Measurements from ENCODE around the gene ZFAND3.

ZFAND3 gene

GRCh38 chr6:38134704-38135088 lies 315.2 kb downstream of the ZFAND3 start:
- no peak for DNase-seq (ENCODE audit: low spot score)

DNA sequence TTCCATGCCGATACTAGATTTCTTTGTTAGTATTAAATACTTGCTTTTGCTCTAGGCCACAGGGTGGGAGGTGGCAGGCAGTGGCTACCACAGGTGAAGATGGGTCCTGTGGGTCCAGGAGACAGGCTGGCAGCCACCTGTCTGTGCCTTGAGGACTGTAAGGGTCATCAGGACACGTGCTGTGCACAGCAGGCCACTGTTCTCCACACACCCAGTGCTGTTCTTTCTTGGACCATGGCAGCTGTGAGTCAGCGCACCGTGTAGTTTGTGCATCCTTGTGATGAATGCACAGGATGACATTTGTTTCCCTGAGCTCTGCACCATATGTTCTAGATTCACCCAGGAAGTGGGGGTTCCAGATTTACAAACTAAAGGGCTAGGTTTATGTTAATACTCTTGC lies 317.0 kb downstream of the ZFAND3 start:
- DNase-seq (ENCODE audit: low spot score), result no peak

GRCh38 chr6:38137608-38138265 lies 318.2 kb downstream of the ZFAND3 start:
- no peak for DNase-seq (ENCODE audit: low spot score)

GRCh38 chr6:38138374-38138773 lies 318.8 kb downstream of the ZFAND3 start:
- no peak for DNase-seq (ENCODE audit: low spot score)

GRCh38 chr6:38141085-38141484 lies 321.6 kb downstream of the ZFAND3 start:
- no peak for DNase-seq (ENCODE audit: low spot score)

DNA sequence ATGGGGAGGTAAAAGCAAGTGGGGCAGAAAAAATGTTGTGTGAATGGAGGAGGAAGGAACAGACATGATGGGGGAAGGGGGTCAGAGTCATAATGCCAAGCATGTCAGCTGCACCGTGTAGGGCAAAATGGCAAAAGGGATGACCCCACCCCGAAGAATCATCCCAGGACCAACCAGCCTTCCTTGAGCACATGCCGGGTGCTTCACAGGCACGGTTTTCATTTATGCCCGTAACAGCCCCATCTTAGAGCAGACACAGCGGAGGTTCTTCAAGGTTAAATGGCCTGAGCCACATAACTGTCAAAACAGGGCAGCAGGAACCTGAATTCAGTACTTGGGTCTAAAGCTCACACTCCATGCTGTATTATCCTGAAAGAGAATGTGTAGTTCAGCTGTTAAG lies 322.2 kb downstream of the ZFAND3 start:
- no peak for DNase-seq (ENCODE audit: low spot score)

DNA sequence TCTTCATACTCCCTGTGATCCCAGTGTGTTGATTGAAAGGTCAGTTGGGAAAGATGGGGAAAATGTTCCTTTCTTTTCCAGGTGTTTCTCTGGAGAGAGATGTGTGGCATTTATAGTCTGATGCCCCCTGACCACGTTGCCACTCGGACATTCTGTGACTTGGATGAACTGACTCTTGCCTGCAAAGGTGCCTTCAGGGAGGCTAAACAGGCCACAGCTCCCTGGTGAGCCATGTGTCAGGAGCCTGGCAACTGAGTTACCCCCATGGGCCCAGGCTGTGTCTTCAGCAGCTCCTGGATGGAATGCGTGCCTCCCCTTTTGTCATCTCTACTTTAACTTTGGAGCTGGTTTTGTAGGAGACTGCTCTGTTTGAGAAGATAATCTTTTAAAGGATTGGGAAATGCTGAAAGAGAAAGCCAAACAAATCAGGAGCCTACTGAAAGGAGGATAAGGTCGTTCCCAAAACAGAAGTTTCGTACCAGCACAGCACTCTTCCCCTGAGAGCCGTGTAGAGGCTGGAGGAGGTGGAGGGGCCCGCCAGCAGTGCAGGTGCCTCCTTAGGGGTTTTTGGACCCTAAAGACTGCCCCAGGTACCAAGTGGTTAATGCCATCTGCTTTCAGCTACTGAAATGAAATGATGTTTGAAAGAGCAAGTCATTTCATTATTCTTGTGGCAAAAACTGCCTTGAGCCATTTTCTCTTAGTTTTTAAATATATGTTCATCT lies 322.8 kb downstream of the ZFAND3 start:
- DNase-seq (ENCODE audit: low spot score), result no peak

DNA sequence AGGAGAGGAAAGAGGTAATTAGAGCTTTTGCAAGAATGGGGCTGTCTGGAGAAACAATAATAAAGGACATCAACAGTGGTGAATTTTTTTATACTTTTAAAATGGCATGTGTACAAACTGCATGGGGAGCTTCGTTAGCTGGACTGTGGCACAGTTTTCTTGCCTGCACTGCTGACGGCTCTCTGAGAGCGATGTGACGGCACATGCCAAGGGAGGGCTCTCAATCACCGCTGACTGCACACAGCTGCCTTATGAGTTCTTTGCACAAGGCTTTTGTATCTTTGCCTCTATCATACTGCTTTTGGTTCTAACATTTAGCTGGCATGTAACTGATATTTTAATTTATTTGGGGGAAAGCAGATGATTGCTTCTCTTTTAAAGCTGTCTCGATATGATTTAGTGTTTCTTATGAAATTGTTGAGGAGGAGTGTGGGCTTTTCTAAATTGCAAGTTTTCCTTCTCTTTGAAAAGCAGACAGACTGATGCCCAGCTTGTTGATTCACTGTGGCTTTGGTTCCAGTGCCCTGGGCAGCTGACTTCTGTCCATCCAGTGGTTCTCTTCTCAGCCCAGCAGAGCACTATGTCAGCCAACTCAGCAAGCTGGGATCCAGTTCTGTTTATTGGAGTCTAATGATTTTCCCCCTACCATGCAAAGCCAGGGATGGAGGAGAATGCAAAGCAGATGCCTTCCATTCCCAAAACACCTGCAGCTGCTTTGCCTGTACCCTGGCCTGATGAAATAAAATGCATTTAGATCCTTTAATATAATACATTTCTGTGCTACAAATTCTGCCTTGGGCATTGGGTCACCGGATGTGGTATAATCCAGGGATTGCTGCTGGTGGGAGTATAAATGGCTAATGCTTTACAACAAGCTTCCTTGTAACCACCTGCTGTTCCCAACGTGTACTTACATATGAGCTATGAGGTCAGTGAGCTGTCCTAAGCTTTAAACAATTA lies 323.9 kb downstream of the ZFAND3 start:
- DNase-seq (ENCODE audit: low spot score), result no peak

- DNase-seq (ENCODE audit: low spot score), result no peak
These were observed 324.9 kb downstream of the ZFAND3 start for GRCh38 chr6:38144365-38144945.

- DNase-seq (ENCODE audit: low spot score), result no peak
These were observed 326.6 kb downstream of the ZFAND3 start for GRCh38 chr6:38146021-38146733.

GRCh38 chr6:38146734-38147027 lies 327.2 kb downstream of the ZFAND3 start:
- no peak for DNase-seq (ENCODE audit: low spot score)

- no peak for DNase-seq (ENCODE audit: low spot score)
These were observed 329.1 kb downstream of the ZFAND3 start for GRCh38 chr6:38148606-38149005.

DNA sequence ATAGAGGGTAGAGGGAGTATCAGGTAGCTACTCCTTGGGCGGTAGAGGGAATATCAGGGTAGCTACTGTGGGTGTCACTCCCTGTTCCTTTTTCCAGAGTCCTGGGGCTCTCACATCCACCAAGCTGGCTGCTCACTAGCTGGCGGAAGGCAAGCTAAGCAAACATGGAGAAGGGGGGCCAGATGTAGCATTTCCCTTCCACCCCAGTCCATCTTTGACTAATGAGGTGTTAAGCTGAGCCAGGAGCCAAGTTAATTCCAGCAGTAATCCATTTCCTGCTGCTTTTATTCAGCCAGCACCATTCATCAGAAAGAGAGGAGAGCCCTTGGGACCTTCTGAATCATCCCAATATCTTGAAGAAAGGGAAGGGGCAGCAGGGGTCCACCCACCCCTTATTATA lies 330.0 kb downstream of the ZFAND3 start:
- DNase-seq (ENCODE audit: low spot score), result no peak

DNA sequence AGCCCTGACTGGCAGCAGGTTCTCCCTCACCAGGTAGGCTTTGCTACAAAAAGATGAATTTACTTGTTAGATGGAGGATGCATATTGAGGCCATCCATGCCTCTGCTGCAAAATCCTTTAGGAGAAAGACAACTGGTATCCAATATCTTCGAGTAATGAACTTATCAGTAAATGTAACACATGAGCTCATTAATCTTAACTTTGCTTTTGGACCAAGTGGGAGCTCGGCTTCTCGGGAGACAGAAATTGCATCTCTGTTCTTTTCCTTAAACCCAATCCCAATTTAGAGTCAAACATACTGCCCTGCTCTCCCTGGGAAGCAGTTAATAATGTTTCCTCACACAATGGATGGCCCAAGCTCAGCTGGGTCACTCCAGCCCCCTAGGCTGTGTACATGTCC lies 330.5 kb downstream of the ZFAND3 start:
- no peak for DNase-seq (ENCODE audit: low spot score)

GRCh38 chr6:38150681-38151296 lies 331.3 kb downstream of the ZFAND3 start:
- no peak for DNase-seq (ENCODE audit: low spot score)

DNA sequence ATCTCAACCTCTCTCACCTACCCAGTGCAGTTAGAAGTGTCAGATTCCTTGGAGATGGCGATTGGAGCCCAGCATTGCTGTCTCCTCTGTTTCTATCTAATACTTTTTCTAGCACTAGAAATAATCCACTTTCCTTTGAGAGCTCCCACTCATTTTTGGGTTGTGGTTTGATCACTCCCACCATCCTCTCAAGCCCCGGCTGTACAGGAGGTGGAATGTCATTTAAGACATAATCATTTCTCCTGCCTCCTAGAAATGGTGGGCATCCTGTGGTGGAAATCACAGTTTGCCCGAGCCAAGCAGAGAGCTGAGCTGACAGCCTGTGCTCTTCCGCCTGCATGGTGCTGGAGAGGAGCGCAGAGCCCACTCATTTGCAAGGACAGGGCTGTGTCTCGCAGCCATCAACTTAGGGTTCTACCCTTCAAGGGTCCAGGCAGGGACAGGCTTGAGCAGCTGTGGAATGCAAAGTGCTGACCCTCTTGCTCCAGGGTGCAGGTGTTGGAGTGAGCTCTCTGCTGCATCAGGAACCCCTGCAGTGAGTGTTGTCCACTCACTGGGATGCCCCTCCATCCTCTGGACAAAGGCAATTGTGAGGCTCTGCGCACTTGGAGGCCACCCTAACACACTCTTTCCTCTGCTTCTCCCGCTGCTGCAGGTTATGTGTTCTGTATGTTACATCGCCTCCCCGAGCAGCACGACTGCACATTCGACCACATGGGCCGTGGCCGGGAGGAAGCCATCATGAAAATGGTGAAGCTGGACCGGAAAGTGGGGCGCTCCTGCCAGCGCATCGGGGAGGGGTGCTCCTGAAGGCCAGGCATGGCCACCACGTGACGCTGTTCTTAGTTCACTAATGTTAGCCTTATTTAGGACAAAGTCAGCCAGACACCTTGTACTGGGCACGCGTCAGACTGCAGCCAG lies 332.3 kb downstream of the ZFAND3 start:
- DNase-seq (ENCODE audit: low spot score), result no peak

GRCh38 chr6:38152620-38153019 lies 333.1 kb downstream of the ZFAND3 start:
- no peak for DNase-seq (ENCODE audit: low spot score)

DNA sequence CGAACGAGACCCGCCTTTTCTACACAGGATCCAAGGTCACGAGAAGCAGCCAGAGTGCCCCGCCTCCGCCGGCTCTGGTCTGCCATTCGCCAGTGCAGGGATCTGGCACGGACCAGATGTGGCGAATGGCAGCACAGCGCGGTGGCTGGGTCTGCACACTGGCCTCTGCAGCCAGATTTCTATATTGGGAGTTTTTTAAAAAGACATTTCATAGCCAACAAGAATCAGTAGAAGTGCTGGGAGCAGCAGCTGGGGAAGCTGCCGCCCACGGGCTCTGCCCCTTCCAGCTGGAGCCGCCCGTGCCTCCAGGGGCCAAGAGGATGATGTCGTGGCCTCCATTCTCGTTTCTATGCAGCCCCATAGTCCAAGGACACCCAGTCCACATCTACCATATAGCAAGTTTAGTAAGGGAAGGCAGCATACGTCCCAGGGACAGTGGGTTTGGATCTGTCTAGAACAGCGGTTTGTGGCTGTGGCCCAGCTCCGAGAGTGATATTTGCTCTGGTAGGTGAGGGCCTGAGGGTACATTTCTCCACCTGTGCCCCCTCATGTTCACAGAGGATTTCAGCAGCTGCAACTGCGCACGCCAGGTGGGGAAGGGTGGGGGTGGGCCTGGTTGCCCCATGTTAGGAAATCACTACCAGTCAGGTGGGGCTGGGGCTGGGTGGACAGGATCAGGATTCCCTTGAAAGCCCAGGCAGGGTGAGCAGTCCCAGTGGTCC lies 333.7 kb downstream of the ZFAND3 start:
- DNase-seq (ENCODE audit: low spot score), result no peak

- DNase-seq (ENCODE audit: low spot score), result no peak
These were observed 334.3 kb downstream of the ZFAND3 start for GRCh38 chr6:38153798-38154345.
